RWPE2 (cell line): ENCODE measurements around the gene KLF6.
A peak's percentile ranks its signal among the peaks of the same experiment; 100 is the strongest.

ENCODE experiments used
- ATAC-seq: fragments of 200-7000 bp; cut with Tn5 transposase; 3 replicates; pipeline ENCODE4 v1.9.1; 2021; ENCODE audit warnings: low read depth
- DNase-seq: peaks from one replicate; pipeline ENCODE4 v3.0.0-alpha.2; 2020; ENCODE audit warnings: low spot score
- H3K27ac ChIP-seq: fragments of 450-650 bp; 2 replicates; pipeline ENCODE4 v1.5.1; 2017; ENCODE audit warnings: mild to moderate bottlenecking; ENCODE audit not compliant: poor library complexity, severe bottlenecking
- H3K27me3 ChIP-seq: fragments of 250-450 bp; sonication (Bioruptor Pico); 2 replicates; pipeline ENCODE4 v1.5.1; 2021; ENCODE audit warnings: mild to moderate bottlenecking, moderate library complexity; ENCODE audit not compliant: insufficient read depth, poor library complexity, severe bottlenecking
- H3K36me3 ChIP-seq: fragments of 250-450 bp; sonication (Bioruptor Pico); 2 replicates; pipeline ENCODE4 v1.5.1; 2020; ENCODE audit warnings: low read depth, mild to moderate bottlenecking, moderate library complexity
- H3K4me1 ChIP-seq: fragments of 250-450 bp; sonication (Bioruptor Pico); 2 replicates; pipeline ENCODE4 v1.5.1; 2021; ENCODE audit warnings: mild to moderate bottlenecking, moderate library complexity; ENCODE audit not compliant: insufficient read depth, poor library complexity, severe bottlenecking
- H3K4me3 ChIP-seq: fragments of 250-450 bp; sonication (Bioruptor Pico); 2 replicates; pipeline ENCODE4 v1.5.1; 2021; ENCODE audit warnings: mild to moderate bottlenecking, moderate library complexity; ENCODE audit not compliant: severe bottlenecking
- H3K9me3 ChIP-seq: fragments of 250-450 bp; sonication (Bioruptor Pico); 2 replicates; pipeline ENCODE4 v1.5.1; 2021; ENCODE audit warnings: mild to moderate bottlenecking, moderate library complexity; ENCODE audit not compliant: severe bottlenecking
- CTCF ChIP-seq: fragments of 450-650 bp; IDR thresholded peaks from one replicate; pipeline ENCODE4 v1.5.1; 2017; ENCODE audit warnings: mild to moderate bottlenecking, moderate library complexity; ENCODE audit not compliant: poor library complexity, severe bottlenecking

Gene KLF6

GRCh38 chr10:3778692-3779157 is 6.3 kb downstream of the KLF6 start:
- ATAC-seq = no peak
- Histone ChIP-seq H3K4me1 (peaks cover 59% of the 10 kb centered on the region), H3K27me3 (no peaks in the 10 kb centered on the region), H3K36me3 (peaks cover 81% of the 10 kb centered on the region), H3K4me3 (no peak overlapping the region), H3K27ac (peak overlapping the region; percentile 99), H3K9me3 (no peaks in the 10 kb centered on the region)
- no peak for DNase-seq
- TF ChIP-seq CTCF = no peak

GRCh38 chr10:3777981-3778691 is 6.9 kb downstream of the KLF6 start:
- Histone ChIP-seq H3K9me3 (no peaks in the 10 kb centered on the region), H3K27me3 (no peaks in the 10 kb centered on the region), H3K4me3 (no peak overlapping the region), H3K36me3 (peaks cover 76% of the 10 kb centered on the region), H3K27ac (peak overlapping the region; percentile 99), H3K4me1 (peaks cover 59% of the 10 kb centered on the region)
- no peak for TF ChIP-seq CTCF
- ATAC-seq (no peak), DNase-seq (no peak)

GRCh38 chr10:3776796-3777571 is 8.0 kb downstream of the KLF6 start:
- H3K27ac ChIP-seq = peak overlapping the region; percentile 99
- peaks cover 59% of the 10 kb centered on the region for H3K4me1 ChIP-seq
- no peaks in the 10 kb centered on the region for H3K9me3 ChIP-seq
- ATAC-seq (peak; percentile 8), DNase-seq (no peak)
- peaks cover 64% of the 10 kb centered on the region for H3K36me3 ChIP-seq
- no peaks in the 10 kb centered on the region for H3K27me3 ChIP-seq
- no peak for TF ChIP-seq CTCF
- no peak overlapping the region for H3K4me3 ChIP-seq

GRCh38 chr10:3775696-3776551 is 9.1 kb downstream of the KLF6 start:
- Histone ChIP-seq H3K27me3 (no peaks in the 10 kb centered on the region), H3K27ac (peak overlapping the region; percentile 99), H3K4me1 (peaks cover 56% of the 10 kb centered on the region), H3K9me3 (no peaks in the 10 kb centered on the region), H3K36me3 (peaks cover 53% of the 10 kb centered on the region), H3K4me3 (no peak overlapping the region)
- peak; percentile 32 for ATAC-seq
- no peak for DNase-seq
- no peak for TF ChIP-seq CTCF
